ENCODE data around the gene SOCS2.

DNA sequence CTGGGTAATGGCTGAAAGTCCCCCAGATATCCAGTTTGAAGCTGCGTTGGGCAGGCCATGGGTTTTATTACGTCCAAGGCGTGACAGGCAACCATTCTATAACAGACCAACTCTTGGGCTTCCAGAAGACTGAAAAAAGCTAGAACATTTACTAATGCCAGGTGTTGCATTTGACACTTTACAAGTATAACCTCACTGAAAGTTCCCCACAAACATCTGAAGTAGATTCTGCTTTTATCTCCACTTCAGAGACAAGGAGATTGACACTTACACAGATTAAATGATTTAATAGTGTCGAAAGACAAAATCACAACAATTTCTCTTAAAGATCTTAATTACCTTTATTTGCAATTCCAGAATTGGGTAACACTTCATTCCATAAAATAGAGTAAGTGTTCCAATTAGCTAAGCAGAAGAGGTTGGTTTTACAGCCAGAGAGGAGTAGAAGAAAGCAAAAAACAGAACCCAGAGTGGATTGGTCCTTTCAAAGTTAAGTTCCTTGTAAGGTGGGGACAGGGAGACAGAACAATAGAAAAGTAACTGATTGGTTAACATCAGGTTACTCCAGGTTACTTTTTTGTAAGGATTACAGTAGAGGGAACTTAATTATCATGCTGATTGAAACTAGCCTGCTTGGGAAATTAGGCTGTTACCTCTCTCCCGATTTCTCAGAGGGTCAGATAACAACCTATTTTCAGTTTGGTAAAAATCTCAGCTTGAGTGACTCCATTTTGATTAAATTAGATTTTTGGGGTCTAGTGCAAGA is 11.3 kb downstream of the SOCS2 start:
- no peak for TF ChIP-seq PHF8 (IDR thresholded peaks at IDR 0.05; ENCODE audit: borderline replicate concordance, low read depth)
- TF ChIP-seq, protein P1, sequence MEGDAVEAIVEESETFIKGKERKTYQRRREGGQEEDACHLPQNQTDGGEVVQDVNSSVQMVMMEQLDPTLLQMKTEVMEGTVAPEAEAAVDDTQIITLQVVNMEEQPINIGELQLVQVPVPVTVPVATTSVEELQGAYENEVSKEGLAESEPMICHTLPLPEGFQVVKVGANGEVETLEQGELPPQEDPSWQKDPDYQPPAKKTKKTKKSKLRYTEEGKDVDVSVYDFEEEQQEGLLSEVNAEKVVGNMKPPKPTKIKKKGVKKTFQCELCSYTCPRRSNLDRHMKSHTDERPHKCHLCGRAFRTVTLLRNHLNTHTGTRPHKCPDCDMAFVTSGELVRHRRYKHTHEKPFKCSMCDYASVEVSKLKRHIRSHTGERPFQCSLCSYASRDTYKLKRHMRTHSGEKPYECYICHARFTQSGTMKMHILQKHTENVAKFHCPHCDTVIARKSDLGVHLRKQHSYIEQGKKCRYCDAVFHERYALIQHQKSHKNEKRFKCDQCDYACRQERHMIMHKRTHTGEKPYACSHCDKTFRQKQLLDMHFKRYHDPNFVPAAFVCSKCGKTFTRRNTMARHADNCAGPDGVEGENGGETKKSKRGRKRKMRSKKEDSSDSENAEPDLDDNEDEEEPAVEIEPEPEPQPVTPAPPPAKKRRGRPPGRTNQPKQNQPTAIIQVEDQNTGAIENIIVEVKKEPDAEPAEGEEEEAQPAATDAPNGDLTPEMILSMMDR (IDR thresholded peaks at IDR 0.05): no peak
- no peak for TF ChIP-seq CHD2 (IDR thresholded peaks at IDR 0.05; ENCODE audit: low read length, partially characterized antibody)
